Islet precursor cell (in vitro differentiated cells): Measurements from ENCODE around the gene GRAMD2A.

Experiments used
- DNase-seq: peaks from one replicate; pipeline ENCODE4 v3.0.0-alpha.2; 2018

GRAMD2A gene

DNA sequence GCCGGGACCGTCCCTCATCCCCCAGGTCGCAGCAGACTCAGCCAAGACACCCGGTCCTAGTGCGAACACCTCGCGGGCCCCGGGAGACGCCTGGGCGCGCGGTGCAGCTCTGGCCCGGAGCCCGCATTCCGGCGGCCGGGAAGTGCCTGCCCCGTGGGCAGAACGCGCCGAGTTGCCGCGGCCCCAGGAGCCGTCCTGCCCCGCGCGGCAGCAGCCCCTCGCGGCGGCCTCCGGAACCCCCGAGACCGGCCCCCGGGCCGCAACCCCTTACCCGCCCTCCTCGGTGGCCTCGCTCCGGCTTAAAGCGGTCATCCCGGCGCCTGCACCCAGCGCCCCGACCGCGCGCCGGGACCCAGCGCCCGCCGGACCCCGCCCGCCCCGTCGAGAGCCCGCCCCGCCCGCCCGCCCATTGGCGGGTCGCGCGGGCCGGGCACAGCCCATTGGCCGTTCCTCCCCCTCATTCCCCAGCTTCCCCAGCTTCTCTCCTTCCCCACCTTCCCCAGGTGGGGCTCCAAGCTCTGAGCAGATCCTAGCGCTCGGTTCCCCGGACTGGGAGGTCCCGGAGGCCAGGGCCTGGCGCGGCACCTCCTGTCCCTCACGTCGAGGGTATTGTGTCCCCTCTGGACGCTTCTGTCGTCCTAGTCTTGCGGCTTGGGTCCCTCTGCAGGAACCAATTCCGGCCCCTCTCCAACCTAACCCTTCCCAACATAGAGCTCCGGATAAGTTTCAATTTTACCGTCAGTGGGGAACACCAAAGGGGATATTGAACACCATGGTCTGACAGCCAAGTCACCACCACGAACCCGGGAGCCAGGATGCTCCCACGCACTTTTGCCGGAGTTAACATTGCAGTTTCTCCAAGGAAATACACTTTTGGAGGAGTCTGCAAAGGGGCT is at the start of gene GRAMD2A:
GRAMD2A (minus strand) TSS at position 328 of the 896 bp plus-strand sequence.
- DNase-seq, result peak; percentile 85

GRCh38 chr15:72242775-72243370 is 45.3 kb upstream of the GRAMD2A start:
- no peak for DNase-seq

DNA sequence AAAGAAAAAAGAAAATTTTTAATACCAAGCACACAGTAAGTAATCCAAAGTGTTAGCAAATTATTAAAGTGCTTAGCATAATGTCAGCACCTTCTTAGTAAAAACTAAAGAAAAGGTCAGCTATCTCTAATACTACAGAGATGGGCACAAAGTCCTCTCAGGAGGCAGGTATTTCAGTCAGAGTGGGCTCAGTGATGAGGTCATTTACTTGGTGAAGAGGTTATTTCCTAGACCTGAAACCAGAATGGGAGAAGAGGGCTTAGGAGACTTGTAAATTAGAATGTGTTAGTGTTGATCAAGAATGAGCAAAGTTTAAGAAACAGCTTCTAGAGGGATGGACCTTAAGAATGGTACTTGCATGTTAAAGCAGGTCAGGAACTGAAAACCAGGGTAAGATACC is 42.1 kb upstream of the GRAMD2A start:
- no peak for DNase-seq

GRCh38 chr15:72238586-72238985 is 41.0 kb upstream of the GRAMD2A start:
- no peak for DNase-seq

GRCh38 chr15:72237853-72238224 is 40.3 kb upstream of the GRAMD2A start:
- DNase-seq, result no peak

DNA sequence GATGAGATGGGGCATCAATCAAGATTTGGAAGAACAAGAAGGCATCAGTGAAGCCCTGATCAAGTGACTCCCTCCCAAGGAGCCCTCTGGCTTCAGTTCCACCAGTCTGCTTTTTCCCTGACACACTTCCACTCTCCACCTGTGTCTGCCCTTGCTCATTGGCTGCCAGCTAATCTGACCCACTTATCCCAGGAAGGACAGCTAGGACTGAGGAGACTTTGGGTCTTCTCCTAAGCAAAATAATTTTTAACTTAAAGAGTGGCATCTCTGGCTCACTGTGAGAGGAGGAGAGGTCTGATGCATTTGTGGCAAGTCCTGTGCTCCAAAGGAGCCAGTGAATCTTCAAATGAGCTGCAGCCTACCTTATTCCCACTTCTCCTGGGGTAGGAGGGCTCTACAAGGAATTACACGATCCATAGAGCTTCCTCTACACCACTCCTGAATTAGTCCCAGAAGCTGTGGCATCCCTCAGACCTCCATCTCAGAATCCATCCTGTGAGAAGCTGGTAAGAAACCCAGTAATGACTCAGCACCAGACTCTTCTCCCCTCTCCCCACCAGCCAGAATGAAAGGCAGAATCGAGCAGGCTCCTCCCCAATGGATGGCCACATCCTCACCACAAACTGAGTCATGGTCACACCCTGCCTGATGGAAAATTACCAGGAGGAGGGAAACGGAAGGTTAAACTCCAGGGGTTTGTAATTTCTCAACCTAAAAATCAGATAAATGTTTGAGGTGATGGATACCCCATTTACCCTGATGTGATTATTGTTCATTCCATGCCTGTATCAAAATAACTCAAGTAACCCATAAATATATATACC is 39.7 kb upstream of the GRAMD2A start:
- DNase-seq, result peak; percentile 97

DNA sequence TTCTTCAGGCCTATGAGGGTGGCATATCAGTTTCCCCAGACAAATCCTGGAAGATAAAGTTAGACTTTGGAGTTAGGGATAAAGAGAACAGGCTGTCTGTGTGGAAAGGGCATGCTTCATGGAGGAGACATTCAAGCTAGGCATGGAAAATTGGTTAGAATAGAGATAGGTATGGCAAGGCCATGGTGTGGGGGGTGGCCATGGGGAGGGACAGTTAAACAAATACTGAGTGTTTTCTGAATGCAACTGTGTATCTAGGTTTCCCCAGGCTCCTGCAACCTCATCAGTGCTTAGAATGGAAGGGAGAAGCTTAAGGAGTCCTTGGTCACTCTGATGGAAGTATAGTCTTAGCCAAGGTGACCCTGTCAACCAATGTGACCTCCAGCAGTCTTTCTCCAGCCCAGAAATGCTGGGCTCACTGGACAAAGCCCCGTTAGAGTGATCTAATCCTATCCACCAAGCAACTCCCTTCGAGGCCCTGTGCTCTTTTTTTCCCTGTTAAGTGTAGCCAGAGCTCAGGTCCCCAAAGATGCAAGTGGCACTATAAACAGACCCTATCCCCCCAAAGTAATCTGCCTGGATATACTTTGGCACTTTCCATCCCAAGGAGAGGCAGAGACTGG is 38.9 kb upstream of the GRAMD2A start:
- DNase-seq, result no peak

- DNase-seq, result no peak
Observed at GRCh38 chr15:72235298-72235697, 37.7 kb upstream of the GRAMD2A start.

DNA sequence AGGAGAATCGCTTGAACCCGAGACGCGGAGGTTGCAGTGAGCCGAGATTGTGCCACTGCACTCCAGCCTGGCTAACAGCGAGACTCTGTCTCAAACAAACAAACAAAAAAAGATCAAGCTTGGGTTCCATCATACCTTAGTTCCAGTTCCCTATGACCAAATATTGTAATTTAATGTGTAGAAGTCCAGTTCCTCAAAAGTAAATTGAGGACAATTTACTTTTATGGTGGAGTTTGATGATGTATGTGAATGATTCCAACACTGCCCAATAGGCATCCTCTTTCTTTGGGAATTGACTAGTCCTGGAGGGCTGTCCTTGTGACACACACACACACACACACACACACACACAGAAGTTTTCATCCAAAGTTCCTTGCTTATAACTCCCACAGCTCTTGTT is 36.2 kb upstream of the GRAMD2A start:
- DNase-seq, result no peak

- DNase-seq, result peak; percentile 70
Observed at GRCh38 chr15:72231833-72232478, 34.4 kb upstream of the GRAMD2A start.

GRCh38 chr15:72231066-72231832 is 33.7 kb upstream of the GRAMD2A start, which contains the start of gene PKM:
Gene PKM (minus strand): TSS chr15:72231190. CDS start chr15:72219097, 12,093 bp downstream.
- DNase-seq, result peak; percentile 99

- DNase-seq, result peak; percentile 94
Observed at GRCh38 chr15:72230197-72231065, 32.8 kb upstream of the GRAMD2A start.

DNA sequence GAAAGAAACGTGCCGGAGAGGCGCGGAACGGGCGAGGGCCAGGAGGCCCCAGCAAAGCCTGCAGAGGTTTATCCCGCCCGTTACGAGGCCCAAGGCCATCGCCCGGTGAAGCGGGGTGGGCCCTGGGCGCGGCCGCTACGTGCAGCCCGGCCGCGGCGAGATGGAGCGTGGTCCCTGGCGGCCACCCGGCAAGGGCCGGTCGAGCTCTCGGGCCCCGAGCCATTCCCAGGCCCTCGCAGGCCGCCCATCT is 32.3 kb upstream of the GRAMD2A start:
- DNase-seq, result no peak

DNA sequence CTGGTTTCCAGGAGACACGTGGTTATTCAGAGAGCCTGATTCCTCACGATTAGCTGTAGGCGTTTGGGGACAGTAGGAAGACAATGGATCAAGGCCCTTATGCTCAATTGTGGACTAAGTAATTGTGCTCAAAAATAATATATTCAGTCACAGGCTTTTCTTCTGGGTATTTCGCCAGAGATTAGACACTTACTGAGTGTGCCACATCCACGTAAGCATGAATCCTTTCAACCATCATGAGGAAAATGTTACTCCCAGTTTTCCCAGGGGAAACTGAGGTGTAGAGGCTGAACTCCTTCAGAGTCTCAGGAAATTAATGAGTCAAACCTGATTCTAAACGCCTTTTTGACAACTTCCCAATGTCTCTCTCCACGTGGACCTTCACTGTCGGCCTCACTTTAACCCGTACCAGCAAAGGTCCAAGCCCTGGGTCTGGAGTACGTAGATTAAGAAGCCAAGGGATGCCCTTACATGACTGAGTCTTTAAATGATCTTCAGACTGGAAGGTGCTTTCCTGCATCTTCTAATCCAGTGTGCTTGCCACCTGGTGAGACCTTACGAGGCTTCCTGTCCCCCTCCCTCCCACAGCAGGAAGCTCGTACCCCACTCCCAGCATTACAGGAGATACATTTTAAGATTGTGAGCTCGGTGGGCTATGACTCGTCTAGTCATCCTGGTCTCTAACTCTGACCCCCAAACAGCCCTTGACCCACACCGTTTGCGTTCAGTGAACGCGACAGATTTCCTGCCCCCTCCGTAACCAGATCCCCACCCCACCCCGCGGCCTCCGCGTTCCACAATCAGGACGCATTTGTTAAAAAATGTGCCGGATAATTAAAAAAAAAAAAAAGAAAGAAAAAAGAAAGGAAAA is 31.7 kb upstream of the GRAMD2A start:
- DNase-seq, result no peak

DNA sequence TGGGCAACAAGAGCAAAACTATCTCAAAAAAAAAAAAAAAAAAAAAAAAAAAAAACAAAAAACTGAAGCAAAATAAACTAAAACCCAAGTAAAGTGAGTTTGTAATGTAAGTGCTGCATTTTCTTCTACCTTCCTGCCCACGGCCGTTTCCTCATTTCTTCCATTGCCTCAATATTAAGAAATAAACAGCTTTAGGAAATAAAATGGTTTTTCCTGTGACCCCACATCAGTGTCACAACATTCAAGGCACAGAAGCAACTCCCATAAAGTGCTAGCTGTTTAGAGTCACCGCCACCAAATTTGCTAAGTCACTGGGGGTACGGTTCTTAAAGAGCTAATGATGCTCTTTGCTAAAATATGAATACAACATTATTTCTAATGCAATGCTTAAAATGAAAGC is 30.1 kb upstream of the GRAMD2A start:
- DNase-seq, result no peak

DNA sequence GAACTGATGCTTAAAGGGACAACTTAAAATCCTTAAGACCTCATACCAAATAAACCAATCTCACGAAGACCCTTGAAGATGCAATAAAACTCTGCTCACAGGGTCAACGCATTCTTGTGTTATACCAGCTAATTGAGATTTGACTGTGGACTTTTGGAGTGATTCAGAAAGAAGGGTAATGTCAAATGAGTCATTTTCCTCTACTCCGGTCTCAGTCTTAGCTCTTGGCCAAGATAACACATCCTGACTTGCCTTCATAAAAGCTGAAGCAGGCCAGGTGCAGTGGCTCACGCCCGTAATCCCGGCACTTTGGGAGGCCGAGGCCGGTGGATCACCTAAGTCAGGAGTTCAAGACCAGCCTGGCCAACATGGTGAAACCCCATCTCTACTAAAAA is 29.6 kb upstream of the GRAMD2A start:
- peak; percentile 67 for DNase-seq

GRCh38 chr15:72223278-72223677 is 25.7 kb upstream of the GRAMD2A start:
- no peak for DNase-seq

DNA sequence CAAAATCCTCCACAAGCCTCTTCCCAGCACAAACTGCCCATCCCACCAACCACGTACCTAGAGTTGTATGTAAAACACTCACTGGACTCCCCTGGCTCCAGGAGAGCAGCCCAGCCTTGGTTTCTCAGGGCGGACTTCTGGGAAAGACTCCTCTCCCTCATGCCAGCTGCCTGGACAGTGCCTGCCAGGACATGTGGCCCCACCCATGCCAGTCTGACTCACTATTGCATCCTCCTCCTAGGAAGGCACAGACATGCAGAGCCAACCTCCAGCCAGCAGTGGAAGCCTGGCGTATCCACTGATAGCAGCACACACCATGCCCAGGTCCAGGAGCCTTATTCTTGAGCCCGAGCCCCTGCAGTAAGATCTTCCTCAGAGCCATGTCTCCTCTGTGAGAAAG is 24.8 kb upstream of the GRAMD2A start:
- DNase-seq, result no peak

GRCh38 chr15:72220687-72221086 is 23.1 kb upstream of the GRAMD2A start:
- no peak for DNase-seq

GRCh38 chr15:72217216-72217615 is 19.6 kb upstream of the GRAMD2A start:
- DNase-seq, result no peak
